Activated T-helper 1 cell treated with anti-CD3 and anti-CD28 coated beads, Interleukin-12 subunit alpha, Interleukin-12 subunit beta, Interleukin-2, Interleukin-4 antibody, amounts not matched to agents 30 ng/mL and 10 ng/mL and 1 ng/mL, durations not matched to agents 14 hours and 24 hours and 36 hours (primary cell): Measurements from ENCODE around the gene VENTX. TPM values are rescaled to one million over a fixed set of nuclear protein-coding genes. Genes with fewer than 3 reads are reported as not detected.

ENCODE experiments used
- DNase-seq: peaks from one replicate; pipeline ENCODE4 v3.0.0; 2021; ENCODE audit warnings: low spot score
- H3K27ac Mint-ChIP-seq: one replicate; pipeline ENCODE4 v1.8.0; 2021; ENCODE audit warnings: mild to moderate bottlenecking, mixed read lengths
- H3K27me3 Mint-ChIP-seq: one replicate; pipeline ENCODE4 v1.8.0; 2022; ENCODE audit warnings: mild to moderate bottlenecking, moderate library complexity, mixed read lengths; ENCODE audit not compliant: insufficient read depth
- H3K36me3 Mint-ChIP-seq: one replicate; pipeline ENCODE4 v1.8.0; 2021; ENCODE audit warnings: low read depth, mixed read lengths
- H3K4me1 Mint-ChIP-seq: one replicate; pipeline ENCODE4 v1.8.0; 2021; ENCODE audit warnings: low read depth, mixed read lengths
- H3K4me3 Mint-ChIP-seq: one replicate; pipeline ENCODE4 v1.8.0; 2021; ENCODE audit warnings: mild to moderate bottlenecking, moderate library complexity, mixed read lengths
- H3K9me3 Mint-ChIP-seq: one replicate; pipeline ENCODE4 v1.8.0; 2021; ENCODE audit warnings: mixed read lengths
- intact Hi-C: fragments of 100-400 bp; cut with micrococcal nuclease; formaldehyde crosslinking; loops from one replicate; pipeline ENCODE4 v1.15.1; 2024
- total RNA-seq: library from RNA; stranded (reverse); gene quantifications from 2 replicates; pipeline ENCODE4 v1.2.3, GENCODE V29; 2022

VENTX gene, protein sequence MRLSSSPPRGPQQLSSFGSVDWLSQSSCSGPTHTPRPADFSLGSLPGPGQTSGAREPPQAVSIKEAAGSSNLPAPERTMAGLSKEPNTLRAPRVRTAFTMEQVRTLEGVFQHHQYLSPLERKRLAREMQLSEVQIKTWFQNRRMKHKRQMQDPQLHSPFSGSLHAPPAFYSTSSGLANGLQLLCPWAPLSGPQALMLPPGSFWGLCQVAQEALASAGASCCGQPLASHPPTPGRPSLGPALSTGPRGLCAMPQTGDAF
- total RNA-seq: not detected in 2 replicates

DNA sequence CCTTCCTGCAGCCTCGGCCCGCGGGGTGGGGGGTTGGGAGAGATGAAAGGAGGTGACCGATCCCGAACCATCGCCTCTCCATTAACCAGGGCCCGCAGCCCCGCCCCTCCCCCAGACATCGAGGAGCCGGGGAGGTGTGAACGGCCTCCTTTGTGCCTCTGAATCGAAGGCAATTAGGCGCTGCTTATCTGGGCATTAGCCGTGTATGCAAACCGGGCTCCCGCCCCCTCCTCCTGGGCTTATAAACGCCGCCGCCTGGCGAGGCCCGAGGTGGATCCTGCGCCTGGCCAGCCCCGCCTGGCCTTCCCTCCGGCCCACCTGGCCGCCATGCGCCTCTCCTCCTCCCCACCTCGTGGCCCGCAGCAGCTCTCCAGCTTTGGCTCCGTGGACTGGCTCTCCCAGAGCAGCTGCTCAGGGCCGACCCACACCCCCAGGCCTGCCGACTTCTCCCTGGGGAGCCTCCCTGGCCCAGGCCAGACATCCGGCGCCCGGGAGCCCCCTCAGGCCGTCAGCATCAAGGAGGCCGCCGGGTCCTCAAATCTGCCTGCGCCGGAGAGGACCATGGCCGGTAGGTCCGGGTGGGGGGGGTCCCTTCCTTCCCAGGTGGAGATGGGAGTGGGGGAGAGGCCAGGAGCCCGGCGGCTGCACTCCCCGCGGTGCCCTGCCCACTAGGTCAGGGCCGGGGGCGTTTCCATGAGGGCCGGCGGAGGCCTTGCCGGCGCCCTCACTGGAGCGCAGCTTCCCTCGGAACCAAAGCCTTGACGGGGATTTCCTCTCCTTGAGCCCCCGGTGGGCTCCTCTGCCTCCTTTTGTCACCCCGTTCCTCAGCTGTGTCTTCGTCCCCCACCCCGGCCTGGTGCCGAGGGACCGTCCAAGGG lies at the start of gene VENTX:
Gene VENTX, plus strand, starts transcription at position 268 of the 878 bp plus-strand sequence. Its CDS starts 60 bp downstream, at position 328.
- Mint-ChIP-seq H3K27ac (no peak within 1 kb of the TSS), H3K27me3 (peaks cover 58% of the 10 kb centered on the region), H3K4me1 (peaks cover 13% of the 10 kb centered on the region), H3K4me3 (no peak within 1 kb of the TSS), H3K9me3 (no peaks in the 10 kb centered on the region), H3K36me3 (no peaks in the 10 kb centered on the region)
- no peak for DNase-seq
- intact Hi-C loops: no loop called here

DNA sequence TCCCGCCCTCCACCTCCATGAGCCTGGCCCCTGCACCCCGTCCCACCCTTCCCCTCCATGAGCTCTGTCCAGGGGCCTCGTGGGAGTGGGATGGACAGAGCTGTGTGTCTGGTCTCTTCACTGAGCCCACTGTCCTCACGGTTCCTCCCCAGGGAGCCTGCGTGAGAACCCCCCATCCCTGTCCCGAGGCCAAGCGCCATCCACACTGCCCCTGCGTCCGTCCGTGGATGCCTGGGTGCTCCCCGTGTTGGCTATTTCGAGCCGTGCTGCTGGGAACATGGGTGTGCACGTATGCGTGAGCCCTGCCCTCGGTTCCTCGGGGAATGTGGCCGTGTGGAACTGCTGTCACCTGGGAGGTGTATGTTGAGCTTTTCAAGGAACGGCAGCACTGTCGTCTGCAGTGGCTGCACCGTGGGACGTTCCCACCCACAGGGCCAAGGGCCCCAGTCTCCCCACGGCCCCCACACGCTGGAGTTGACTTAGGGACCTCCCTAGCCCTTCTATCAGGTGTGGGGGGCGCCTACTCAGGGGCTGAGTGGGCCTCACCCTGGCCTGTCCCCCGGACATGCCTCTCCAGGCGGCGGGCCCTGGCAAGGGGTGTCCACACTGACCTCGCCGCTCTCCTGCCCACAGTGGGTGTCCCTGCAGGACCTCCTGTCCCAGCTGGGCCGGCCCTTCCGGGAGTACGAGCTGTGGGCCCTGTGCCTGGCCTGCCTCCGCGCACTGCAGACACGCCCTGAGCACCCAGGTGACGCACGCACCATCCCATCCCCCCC lies 49.6 kb upstream of the VENTX start:
- Mint-ChIP-seq H3K4me1 (no peaks in the 10 kb centered on the region), H3K27ac (no peak overlapping the region), H3K9me3 (peaks cover 8% of the 10 kb centered on the region), H3K27me3 (no peaks in the 10 kb centered on the region), H3K36me3 (no peaks in the 10 kb centered on the region), H3K4me3 (no peak overlapping the region)
- DNase-seq: no peak
- intact Hi-C loops: no loop called here

DNA sequence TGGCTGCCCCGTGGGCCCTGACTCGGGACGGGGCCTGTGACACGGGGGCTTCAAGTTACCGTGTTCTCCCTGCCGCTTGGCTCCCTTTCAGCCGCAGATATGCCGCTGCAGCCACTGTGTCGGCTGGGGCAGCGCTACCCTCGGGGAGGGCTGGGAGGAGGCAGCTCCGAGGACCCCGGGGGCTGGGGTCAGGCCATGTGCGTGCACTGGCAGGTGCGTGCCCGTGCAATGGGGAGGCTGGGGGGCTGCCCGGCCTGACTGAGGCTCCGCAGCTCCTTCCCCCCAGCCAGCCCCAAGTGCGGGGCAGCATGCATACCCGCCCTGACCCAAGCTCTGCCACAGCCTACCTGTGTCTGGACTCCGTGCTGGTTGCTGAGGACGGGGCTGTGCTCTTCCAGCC lies 48.4 kb upstream of the VENTX start:
- Mint-ChIP-seq H3K9me3 (peaks cover 3% of the 10 kb centered on the region), H3K27ac (no peak overlapping the region), H3K4me3 (no peak overlapping the region), H3K36me3 (no peaks in the 10 kb centered on the region), H3K27me3 (peaks cover 6% of the 10 kb centered on the region), H3K4me1 (no peaks in the 10 kb centered on the region)
- intact Hi-C loops: no loop called here
- no peak for DNase-seq

DNA sequence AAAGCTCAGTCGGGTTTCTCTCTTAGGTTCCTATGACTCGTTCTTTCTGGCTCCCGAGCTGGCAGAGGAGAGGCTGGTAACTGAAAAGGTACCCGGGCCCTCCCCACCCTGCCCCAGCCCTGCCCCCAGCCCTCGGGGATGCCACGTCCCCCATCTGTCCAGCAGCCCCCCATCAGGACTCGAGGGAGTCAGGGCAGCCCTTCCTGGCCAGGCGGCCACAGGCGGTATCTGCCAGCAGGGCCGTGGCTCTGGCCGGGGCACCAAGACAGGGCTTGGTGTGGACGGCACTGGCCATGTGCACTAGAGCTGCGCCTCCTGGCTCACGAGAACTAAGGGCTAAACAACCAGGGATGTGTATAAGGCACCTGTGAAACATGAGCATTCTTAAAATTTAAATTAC lies 47.9 kb upstream of the VENTX start:
- Mint-ChIP-seq H3K4me3 (no peak overlapping the region), H3K4me1 (no peaks in the 10 kb centered on the region), H3K27ac (no peak overlapping the region), H3K9me3 (no peaks in the 10 kb centered on the region), H3K36me3 (no peaks in the 10 kb centered on the region), H3K27me3 (peaks cover 6% of the 10 kb centered on the region)
- intact Hi-C loops: no loop called here
- DNase-seq: no peak

DNA sequence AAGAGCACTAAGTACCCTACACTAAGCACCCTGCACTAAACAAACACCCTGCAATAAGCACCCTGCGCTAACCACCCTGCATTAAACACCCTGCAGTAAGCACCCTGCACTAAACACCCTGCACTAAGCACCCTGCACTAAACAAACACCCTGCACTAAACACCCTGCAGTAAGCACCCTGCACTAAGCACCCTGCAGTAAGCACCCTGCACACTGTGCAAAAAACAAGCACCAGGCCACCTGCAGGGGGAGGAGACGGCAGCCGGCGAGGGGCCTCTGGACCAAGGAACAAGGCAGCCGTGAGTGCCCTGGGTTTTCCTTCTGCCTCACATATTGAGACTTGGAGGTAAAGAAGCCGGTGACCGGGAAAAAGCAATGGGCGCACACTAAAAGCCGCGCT lies 47.4 kb upstream of the VENTX start:
- intact Hi-C loops: no loop called here
- H3K9me3 Mint-ChIP-seq: no peaks in the 10 kb centered on the region
- DNase-seq: no peak
- no peaks in the 10 kb centered on the region for H3K4me1 Mint-ChIP-seq
- H3K36me3 Mint-ChIP-seq: no peaks in the 10 kb centered on the region
- no peak overlapping the region for H3K27ac Mint-ChIP-seq
- peaks cover 6% of the 10 kb centered on the region for H3K27me3 Mint-ChIP-seq
- H3K4me3 Mint-ChIP-seq: no peak overlapping the region

DNA sequence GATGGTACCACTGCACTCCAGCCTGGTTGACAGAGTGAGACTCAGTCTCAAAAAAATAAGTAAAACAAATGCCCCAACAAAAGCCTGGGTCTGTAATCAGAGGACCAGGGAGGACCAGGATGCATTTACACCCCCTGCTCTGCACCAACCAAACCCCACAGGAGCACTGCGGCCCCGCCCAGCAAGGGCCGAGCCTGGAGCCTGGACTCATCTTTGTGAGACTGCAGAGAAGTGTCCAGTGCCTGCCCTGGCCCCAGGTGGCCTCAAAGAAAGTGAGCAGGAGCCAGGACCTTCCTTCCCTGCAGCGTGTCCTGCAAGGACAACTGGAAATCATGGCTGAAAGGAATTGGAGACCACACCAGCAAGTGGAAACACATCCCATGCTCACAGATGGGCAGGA lies 46.0 kb upstream of the VENTX start:
- Mint-ChIP-seq H3K27me3 (peaks cover 6% of the 10 kb centered on the region), H3K4me1 (no peaks in the 10 kb centered on the region), H3K36me3 (no peaks in the 10 kb centered on the region), H3K9me3 (no peaks in the 10 kb centered on the region), H3K27ac (no peak overlapping the region), H3K4me3 (no peak overlapping the region)
- no peak for DNase-seq
- intact Hi-C loops: no loop called here

DNA sequence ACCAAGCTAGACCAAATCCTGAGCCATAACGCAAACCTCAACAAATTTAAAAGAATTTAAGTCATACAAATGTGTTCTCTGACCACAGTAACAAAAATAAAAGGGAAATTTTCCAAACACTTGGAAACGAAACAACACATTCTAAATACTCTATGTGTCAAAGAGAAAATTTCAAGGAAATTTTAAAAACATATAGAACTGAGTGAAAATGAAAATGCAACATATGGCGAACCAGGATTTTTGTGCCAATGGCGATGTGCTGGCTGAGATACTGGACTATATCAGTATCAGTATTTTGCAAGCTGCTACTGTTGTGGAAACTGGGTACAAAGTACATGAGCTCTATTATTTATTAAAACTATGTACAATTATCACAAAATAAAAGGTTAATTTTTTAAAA lies 43.5 kb upstream of the VENTX start:
- Mint-ChIP-seq H3K36me3 (no peaks in the 10 kb centered on the region), H3K9me3 (no peaks in the 10 kb centered on the region), H3K4me3 (no peak overlapping the region), H3K27ac (no peak overlapping the region), H3K4me1 (no peaks in the 10 kb centered on the region), H3K27me3 (peaks cover 6% of the 10 kb centered on the region)
- no peak for DNase-seq
- intact Hi-C loops: no loop called here

DNA sequence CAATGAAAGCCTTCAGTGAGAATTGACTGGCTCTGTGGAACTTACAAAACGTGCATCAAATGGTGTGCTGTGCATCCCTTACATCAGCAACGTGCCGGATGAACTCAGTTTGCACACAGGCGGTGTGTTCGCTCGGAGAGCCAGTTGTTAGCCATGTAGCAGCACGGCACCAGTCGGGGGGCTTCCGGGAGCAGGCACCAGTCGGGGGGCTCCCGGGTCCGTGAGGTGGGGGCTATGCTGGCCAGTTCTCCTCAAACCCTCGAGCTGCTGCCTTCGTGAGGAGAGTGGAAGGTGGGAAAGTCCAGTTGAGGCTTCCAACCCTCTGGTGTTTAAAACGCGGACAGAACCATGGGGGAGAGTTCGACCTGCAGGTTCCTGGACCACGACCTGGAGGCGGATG lies 42.6 kb upstream of the VENTX start:
- intact Hi-C loops: no loop called here
- no peak for DNase-seq
- Mint-ChIP-seq H3K36me3 (no peaks in the 10 kb centered on the region), H3K4me3 (no peak overlapping the region), H3K27me3 (peaks cover 6% of the 10 kb centered on the region), H3K4me1 (no peaks in the 10 kb centered on the region), H3K27ac (no peak overlapping the region), H3K9me3 (no peaks in the 10 kb centered on the region)

DNA sequence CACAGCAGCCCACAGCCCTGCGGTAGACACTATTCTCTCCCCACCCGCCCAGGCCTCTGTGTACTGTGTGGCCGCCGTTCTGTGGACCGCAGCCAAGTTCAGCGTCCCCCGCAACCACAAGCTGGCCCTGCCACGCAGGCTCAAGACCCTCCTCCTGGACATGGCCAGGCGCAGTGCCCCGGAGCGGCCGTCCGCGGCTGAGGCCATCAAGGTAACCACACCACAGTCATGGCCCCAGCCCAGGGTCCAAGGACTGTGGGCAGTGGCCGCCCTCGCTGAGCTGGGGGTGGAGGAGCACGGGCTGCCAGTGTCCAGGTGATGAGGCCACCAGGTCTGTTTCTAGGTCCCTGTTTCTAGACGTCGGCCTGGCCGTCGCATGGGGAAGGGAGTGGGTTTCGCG lies 42.0 kb upstream of the VENTX start:
- intact Hi-C loops: no loop called here
- Mint-ChIP-seq H3K27me3 (peaks cover 6% of the 10 kb centered on the region), H3K36me3 (no peaks in the 10 kb centered on the region), H3K4me3 (no peak overlapping the region), H3K4me1 (no peaks in the 10 kb centered on the region), H3K27ac (no peak overlapping the region), H3K9me3 (no peaks in the 10 kb centered on the region)
- DNase-seq: no peak

DNA sequence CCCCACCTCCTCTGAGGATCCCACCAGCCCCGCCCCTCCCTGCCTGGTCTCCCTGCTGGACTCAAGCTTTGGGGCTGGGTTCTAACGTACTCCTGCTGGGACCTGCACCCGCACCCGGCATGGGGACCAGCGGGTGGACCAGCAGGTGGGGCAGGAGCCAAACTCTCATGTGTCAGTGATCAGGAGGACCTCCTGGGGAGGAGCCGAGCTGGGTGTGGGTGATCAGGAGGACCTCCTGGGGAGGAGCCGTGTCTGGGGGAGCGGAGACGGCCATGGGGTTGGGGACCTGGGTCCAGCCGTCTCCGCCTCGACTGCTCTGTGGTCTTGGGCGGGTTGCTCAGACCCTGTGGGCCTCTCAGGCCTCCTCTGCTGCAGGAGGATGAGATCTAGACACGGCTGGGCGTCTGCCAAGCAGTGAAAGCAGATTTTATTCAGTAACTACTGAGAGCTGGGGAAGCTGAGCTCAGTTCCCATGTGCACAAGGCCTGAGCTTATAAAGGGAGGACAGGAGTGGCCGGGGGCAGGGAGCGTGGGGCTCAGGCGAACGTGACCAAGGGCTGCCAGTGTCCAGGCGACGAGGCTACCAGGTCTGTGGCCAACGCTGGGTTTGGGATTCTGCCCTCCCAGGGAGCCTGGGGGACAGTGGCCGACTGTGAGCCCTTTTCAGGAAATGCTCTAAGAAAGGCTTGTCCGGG lies 41.3 kb upstream of the VENTX start:
- no peak overlapping the region for H3K4me3 Mint-ChIP-seq
- no peaks in the 10 kb centered on the region for H3K36me3 Mint-ChIP-seq
- DNase-seq: no peak
- peaks cover 6% of the 10 kb centered on the region for H3K27me3 Mint-ChIP-seq
- H3K4me1 Mint-ChIP-seq: no peaks in the 10 kb centered on the region
- no peak overlapping the region for H3K27ac Mint-ChIP-seq
- intact Hi-C loops: no loop called here
- H3K9me3 Mint-ChIP-seq: no peaks in the 10 kb centered on the region

DNA sequence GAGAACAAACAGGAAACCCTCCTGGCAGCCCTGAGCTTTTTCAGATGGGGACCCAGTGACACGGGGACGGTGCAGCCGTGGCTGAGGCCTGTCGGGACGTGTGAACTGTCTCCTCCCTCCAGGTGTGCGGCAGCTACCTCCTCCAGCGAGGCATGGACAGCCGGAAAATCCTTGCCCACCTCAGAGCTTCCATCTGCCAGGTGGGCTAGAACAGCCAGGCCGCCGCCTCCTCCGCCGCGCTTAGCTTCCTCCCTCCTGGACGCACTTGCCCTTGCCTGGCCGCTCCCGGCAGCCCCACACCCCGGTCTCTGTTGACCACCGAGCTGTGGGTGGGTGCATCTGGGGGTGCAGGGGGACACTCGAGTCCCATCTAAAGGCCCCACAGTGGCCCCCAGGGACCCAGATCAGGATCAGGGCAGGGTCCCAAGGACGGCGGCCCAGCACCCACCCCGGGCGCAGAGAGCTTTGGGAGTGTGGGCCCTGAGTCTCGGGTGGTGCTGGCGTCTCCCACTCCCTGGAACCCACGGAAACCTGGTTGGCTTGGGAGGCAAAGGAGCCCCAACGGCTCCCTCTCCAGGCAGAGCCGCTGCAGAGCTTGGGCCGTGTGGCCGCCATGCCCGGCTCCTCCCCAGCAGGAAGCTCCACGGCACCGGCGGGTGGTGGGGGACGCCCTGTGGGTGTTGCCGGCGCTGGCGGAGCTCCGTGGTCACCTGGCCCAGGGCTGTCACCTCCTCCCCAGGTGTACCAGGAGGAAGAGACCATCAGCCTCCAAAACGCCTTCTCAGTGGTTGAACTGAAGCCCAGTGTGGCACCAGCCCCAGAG lies 40.5 kb upstream of the VENTX start:
- no peaks in the 10 kb centered on the region for H3K9me3 Mint-ChIP-seq
- peaks cover 6% of the 10 kb centered on the region for H3K27me3 Mint-ChIP-seq
- H3K36me3 Mint-ChIP-seq: no peaks in the 10 kb centered on the region
- DNase-seq: no peak
- H3K4me3 Mint-ChIP-seq: no peak overlapping the region
- no peaks in the 10 kb centered on the region for H3K4me1 Mint-ChIP-seq
- intact Hi-C loops: no loop called here
- H3K27ac Mint-ChIP-seq: no peak overlapping the region

DNA sequence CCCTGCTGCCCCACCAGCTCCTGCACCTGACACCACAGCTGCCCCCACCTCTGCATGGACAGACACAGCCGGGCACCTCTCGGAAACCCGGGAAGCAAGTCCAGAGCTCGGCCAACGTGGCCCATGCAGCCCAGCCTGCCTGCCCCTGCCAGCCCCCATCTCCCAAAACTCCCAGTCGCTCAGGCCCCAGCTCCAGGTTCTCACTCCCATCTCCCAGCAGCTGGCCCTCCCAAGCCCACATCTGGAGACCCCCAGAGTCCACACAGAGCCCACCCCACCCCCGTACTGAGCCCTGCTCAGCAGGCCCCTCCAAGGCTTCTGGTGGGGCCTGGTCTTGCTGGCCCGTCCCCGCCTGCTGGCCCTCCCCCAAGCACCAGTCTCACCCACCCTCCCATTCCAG lies 39.9 kb upstream of the VENTX start:
- intact Hi-C loops: no loop called here
- H3K36me3 Mint-ChIP-seq: no peaks in the 10 kb centered on the region
- no peaks in the 10 kb centered on the region for H3K4me1 Mint-ChIP-seq
- peaks cover 6% of the 10 kb centered on the region for H3K27me3 Mint-ChIP-seq
- no peaks in the 10 kb centered on the region for H3K9me3 Mint-ChIP-seq
- no peak for DNase-seq
- H3K4me3 Mint-ChIP-seq: no peak overlapping the region
- H3K27ac Mint-ChIP-seq: no peak overlapping the region
